WTC11 (cell line): ENCODE data around the gene SDCCAG8. TPM values are rescaled to one million over a fixed set of nuclear protein-coding genes. Genes with fewer than 3 reads are reported as not detected.
A peak's percentile ranks its signal among the peaks of the same experiment; 100 is the strongest.

Experiments used
- ATAC-seq: fragments of 200-7000 bp; cut with Tn5 transposase; 2 replicates; pipeline ENCODE4 v1.10.0; 2021; ENCODE audit warnings: mild to moderate bottlenecking, moderate library complexity
- CTCF ChIA-PET: fragments of 300-600 bp; sonication (Branson Sonifier 250); formaldehyde crosslinking; loops from one replicate; lab custom pipeline; 2021; ENCODE audit warnings: antibody characterized with exemption; lab: Charles Lee
- POLR2A ChIA-PET: fragments of 350-600 bp; sonication (Branson Sonifier 250); formaldehyde crosslinking; loops from one replicate; lab custom pipeline; 2021; ENCODE audit warnings: antibody characterized with exemption; lab: Charles Lee
- DNase-seq: peaks from one replicate; pipeline ENCODE4 v3.0.0; 2021; ENCODE audit warnings: low spot score
- H3K27ac Mint-ChIP-seq: 2 replicates; pipeline ENCODE4 v1.8.0; 2021; ENCODE audit warnings: mixed read lengths
- H3K27me3 Mint-ChIP-seq: 2 replicates; pipeline ENCODE4 v1.8.0; 2021; ENCODE audit warnings: low read depth, mild to moderate bottlenecking, moderate library complexity, mixed read lengths
- H3K36me3 Mint-ChIP-seq: 2 replicates; pipeline ENCODE4 v1.8.0; 2021; ENCODE audit warnings: mixed read lengths
- H3K4me1 Mint-ChIP-seq: 2 replicates; pipeline ENCODE4 v1.8.0; 2022; ENCODE audit warnings: mixed read lengths
- H3K4me3 Mint-ChIP-seq: 2 replicates; pipeline ENCODE4 v1.8.0; 2021; ENCODE audit warnings: mild to moderate bottlenecking, moderate library complexity, mixed read lengths
- H3K9me3 Mint-ChIP-seq: 2 replicates; pipeline ENCODE4 v1.8.0; 2021; ENCODE audit warnings: mixed read lengths
- AFF4 ChIP-seq: sonication (generic); formaldehyde crosslinking; IDR thresholded peaks from 2 replicates; pipeline ENCODE4 v1.8.1; 2023; ENCODE audit warnings: mild to moderate bottlenecking, missing genetic modification reagents, borderline replicate concordance
- CREB1 ChIP-seq: sonication (generic); formaldehyde crosslinking; IDR thresholded peaks from 2 replicates; pipeline ENCODE4 v1.8.0; 2023; ENCODE audit warnings: mild to moderate bottlenecking, missing genetic modification reagents
- FOXJ3 ChIP-seq: sonication (generic); formaldehyde crosslinking; IDR thresholded peaks from 2 replicates; pipeline ENCODE4 v1.9.0; 2021; ENCODE audit warnings: missing genetic modification reagents, mild to moderate bottlenecking, borderline replicate concordance
- FOXK1 ChIP-seq: sonication (generic); formaldehyde crosslinking; IDR thresholded peaks from 2 replicates; pipeline ENCODE4 v1.8.0; 2022; ENCODE audit warnings: mild to moderate bottlenecking, moderate library complexity, missing genetic modification reagents
- MYBL2 ChIP-seq: sonication (generic); formaldehyde crosslinking; IDR thresholded peaks from 2 replicates; pipeline ENCODE4 v1.8.1; 2023; ENCODE audit warnings: mild to moderate bottlenecking, moderate library complexity, missing genetic modification reagents
- OVOL2 ChIP-seq: fragments of 250-450 bp; sonication (Bioruptor Pico); IDR thresholded peaks from 2 replicates; pipeline ENCODE4 v1.9.0; 2021; ENCODE audit warnings: mild to moderate bottlenecking, borderline replicate concordance
- PRDM15 ChIP-seq: sonication (generic); formaldehyde crosslinking; IDR thresholded peaks from 2 replicates; pipeline ENCODE4 v1.8.0; 2022; ENCODE audit warnings: missing genetic modification reagents
- ZNF416 ChIP-seq: fragments of 250-450 bp; sonication (Bioruptor Pico); IDR thresholded peaks from 2 replicates; pipeline ENCODE4 v1.9.0; 2021; ENCODE audit warnings: mild to moderate bottlenecking, inconsistent platforms
- total RNA-seq: library from RNA; stranded (reverse); gene quantifications from 3 replicates; pipeline ENCODE4 v1.2.3, GENCODE V29; 2021

SDCCAG8 gene
- total RNA-seq, 1 experiment from 2014 or later = 44.3 TPM

GRCh38 chr1:243470502-243470901, 214.7 kb downstream of the SDCCAG8 start (continued):
- TF ChIP-seq PRDM15 (no peak), MYBL2 (CRISPR knock-in tag) (no peak), FOXK1 (CRISPR knock-in tag) (no peak)

- TF ChIP-seq AFF4 (CRISPR knock-in tag) = no peak
- peak; percentile 32 for DNase-seq
- peak overlapping the region; percentile 41 for H3K27ac Mint-ChIP-seq
- H3K4me1 Mint-ChIP-seq = peaks cover 60% of the 10 kb centered on the region
- ATAC-seq = no peak
- POLR2A ChIA-PET = no interaction called here
- no peak overlapping the region for H3K4me3 Mint-ChIP-seq
- CTCF ChIA-PET = interaction anchor here (0.9 to 2.0 kb wide), 3 partner anchors 13 to 128 kb away, joined by 3 to 7 read pairs (median 6); no protein-coding TSS in a partner anchor
- no peaks in the 10 kb centered on the region for H3K9me3 Mint-ChIP-seq
- no peaks in the 10 kb centered on the region for H3K36me3 Mint-ChIP-seq
- H3K27me3 Mint-ChIP-seq = no peaks in the 10 kb centered on the region
Observed at GRCh38 chr1:243471026-243471685, 215.3 kb downstream of the SDCCAG8 start.

GRCh38 chr1:243471754-243472745, 216.2 kb downstream of the SDCCAG8 start:
- ChIA-PET CTCF (no interaction called here), POLR2A (interaction anchor here (0.6 kb wide), 1 partner anchor 230 kb away, joined by 3 read pairs; no protein-coding TSS in a partner anchor)
- no peak for DNase-seq
- no peak overlapping the region for H3K27ac Mint-ChIP-seq
- H3K27me3 Mint-ChIP-seq = no peaks in the 10 kb centered on the region
- no peak for ATAC-seq
- TF ChIP-seq OVOL2 (CRISPR knock-in tag) (no peak), AFF4 (CRISPR knock-in tag) (no peak), CREB1 (CRISPR knock-in tag) (no peak), ZNF416 (no peak), FOXJ3 (CRISPR knock-in tag) (no peak)
- peaks cover 66% of the 10 kb centered on the region for H3K4me1 Mint-ChIP-seq
- no peaks in the 10 kb centered on the region for H3K9me3 Mint-ChIP-seq
- H3K36me3 Mint-ChIP-seq = no peaks in the 10 kb centered on the region
- H3K4me3 Mint-ChIP-seq = no peak overlapping the region
